HEK293 (cell line): ENCODE results near the gene SSMEM1.

Experiments used
- CTCF ChIA-PET: fragments of 350-600 bp; formaldehyde crosslinking; extraction: SDS; loops from one replicate; lab custom pipeline; 2021; ENCODE audit warnings: antibody characterized with exemption; lab: Yijun Ruan, JAX
- POLR2A ChIA-PET: fragments of 300-600 bp; formaldehyde crosslinking; extraction: SDS; loops from one replicate; lab custom pipeline; 2020; ENCODE audit warnings: antibody characterized with exemption, inconsistent platforms; lab: Yijun Ruan, JAX
- H3K27ac ChIP-seq: fragments of 200-500 bp; sonication (Bioruptor generic); 2 replicates; pipeline ENCODE4 v1.5.1; 2014; ENCODE audit warnings: low read depth, low read length, control low read depth, inconsistent platforms; ENCODE audit errors: extremely low read depth
- H3K36me3 ChIP-seq, 2 experiments: fragments of 200-500 bp in 1 of 2; sonication (Bioruptor generic) in 1 of 2; 1 replicate in 1 of 2; 2 replicates in 1 of 2; pipeline ENCODE4 v1.5.1; 2014 to 2017; ENCODE audit warnings: inconsistent platforms in 2 of 2, low read length in 2 of 2; ENCODE audit not compliant: control insufficient read depth in 2 of 2, insufficient read depth in 1 of 2
- H3K4me1 ChIP-seq: fragments of 200-500 bp; sonication (Bioruptor generic); 2 replicates; pipeline ENCODE4 v1.5.1; 2014; ENCODE audit warnings: mild to moderate bottlenecking, low read length, inconsistent platforms; ENCODE audit not compliant: control insufficient read depth, insufficient read depth
- H3K4me3 ChIP-seq: 2 replicates; pipeline ENCODE4 v1.5.1; 2011; ENCODE audit warnings: low read depth, mild to moderate bottlenecking, control low read depth, low read length, moderate library complexity
- H3K9me3 ChIP-seq: fragments of 200-500 bp; sonication (Bioruptor generic); 2 replicates; pipeline ENCODE4 v1.5.1; 2014; ENCODE audit warnings: low read depth, low read length, inconsistent platforms; ENCODE audit not compliant: control insufficient read depth, insufficient read depth
- HOXA7 ChIP-seq: sonication (generic); formaldehyde crosslinking; IDR thresholded peaks from 2 replicates; pipeline ENCODE4 v1.8.1; 2022; ENCODE audit warnings: missing genetic modification reagents, borderline replicate concordance
- SP7 ChIP-seq: fragments of 450-650 bp; formaldehyde crosslinking; IDR thresholded peaks from 2 replicates; pipeline ENCODE4 v1.5.1; 2016; ENCODE audit warnings: missing biosample characterization, missing genetic modification characterization
- ZFP69B ChIP-seq: fragments of 450-650 bp; formaldehyde crosslinking; IDR thresholded peaks from 2 replicates; pipeline ENCODE4 v1.5.1; 2016; ENCODE audit warnings: missing biosample characterization, missing genetic modification characterization
- ZNF112 ChIP-seq: fragments of 450-650 bp; formaldehyde crosslinking; IDR thresholded peaks from 2 replicates; pipeline ENCODE4 v1.5.0; 2017; ENCODE audit warnings: missing biosample characterization, missing genetic modification characterization
- ZNF133 ChIP-seq: fragments of 450-650 bp; formaldehyde crosslinking; IDR thresholded peaks from 2 replicates; pipeline ENCODE4 v1.5.1; 2016; ENCODE audit warnings: missing biosample characterization, missing genetic modification characterization
- ZNF16 ChIP-seq: fragments of 450-650 bp; formaldehyde crosslinking; IDR thresholded peaks from 2 replicates; pipeline ENCODE4 v1.5.1; 2016; ENCODE audit warnings: low read depth, missing biosample characterization, missing genetic modification characterization
- ZNF223 ChIP-seq: fragments of 450-650 bp; formaldehyde crosslinking; IDR thresholded peaks from 2 replicates; pipeline ENCODE4 v1.5.1; 2016; ENCODE audit warnings: missing biosample characterization, missing genetic modification characterization
- ZNF341 ChIP-seq: fragments of 450-650 bp; formaldehyde crosslinking; IDR thresholded peaks from 2 replicates; pipeline ENCODE4; 2016; ENCODE audit warnings: low read depth, missing biosample characterization, missing genetic modification characterization
- ZNF416 ChIP-seq: fragments of 450-650 bp; formaldehyde crosslinking; IDR thresholded peaks from 2 replicates; pipeline ENCODE4 v1.5.1; 2016; ENCODE audit warnings: missing biosample characterization, missing genetic modification characterization
- ZNF571 ChIP-seq: fragments of 450-650 bp; formaldehyde crosslinking; IDR thresholded peaks from 2 replicates; pipeline ENCODE4 v1.5.0; 2017; ENCODE audit warnings: missing biosample characterization, missing genetic modification characterization
- ZNF610 ChIP-seq: fragments of 450-650 bp; formaldehyde crosslinking; IDR thresholded peaks from 2 replicates; pipeline ENCODE4 v1.5.1; 2016; ENCODE audit warnings: missing biosample characterization, missing genetic modification characterization, borderline replicate concordance
- ZNF670 ChIP-seq: fragments of 450-650 bp; formaldehyde crosslinking; IDR thresholded peaks from 2 replicates; pipeline ENCODE4 v1.5.1; 2016; ENCODE audit warnings: missing biosample characterization, missing genetic modification characterization, low read depth
- ZNF792 ChIP-seq: fragments of 450-650 bp; formaldehyde crosslinking; IDR thresholded peaks from 2 replicates; pipeline ENCODE4 v1.5.1; 2016; ENCODE audit warnings: missing biosample characterization, missing genetic modification characterization
- ZSCAN16 ChIP-seq: fragments of 450-650 bp; formaldehyde crosslinking; IDR thresholded peaks from 2 replicates; pipeline ENCODE4 v1.5.1; 2016; ENCODE audit warnings: missing biosample characterization, missing genetic modification characterization
- TF ChIP-seq, protein P1 (sequence below): fragments of 450-650 bp; formaldehyde crosslinking; optimal IDR thresholded peaks from 2 replicates; pipeline ENCODE3; 2016; ENCODE audit warnings: missing biosample characterization, mild to moderate bottlenecking, missing genetic modification characterization
- TF ChIP-seq, protein P2 (sequence below): fragments of 450-650 bp; formaldehyde crosslinking; IDR thresholded peaks from 2 replicates; pipeline ENCODE4 v1.5.1; 2016; ENCODE audit warnings: missing biosample characterization, missing genetic modification characterization
- TF ChIP-seq, protein P3 (sequence below): fragments of 450-650 bp; formaldehyde crosslinking; IDR thresholded peaks from 2 replicates; pipeline ENCODE4 v1.5.1; 2016; ENCODE audit warnings: missing biosample characterization, missing genetic modification characterization, low read depth
- TF ChIP-seq, protein P4 (sequence below): fragments of 450-650 bp; formaldehyde crosslinking; IDR thresholded peaks from 2 replicates; pipeline ENCODE4 v1.5.1; 2016; ENCODE audit warnings: missing biosample characterization, missing genetic modification characterization

SSMEM1 gene

DNA sequence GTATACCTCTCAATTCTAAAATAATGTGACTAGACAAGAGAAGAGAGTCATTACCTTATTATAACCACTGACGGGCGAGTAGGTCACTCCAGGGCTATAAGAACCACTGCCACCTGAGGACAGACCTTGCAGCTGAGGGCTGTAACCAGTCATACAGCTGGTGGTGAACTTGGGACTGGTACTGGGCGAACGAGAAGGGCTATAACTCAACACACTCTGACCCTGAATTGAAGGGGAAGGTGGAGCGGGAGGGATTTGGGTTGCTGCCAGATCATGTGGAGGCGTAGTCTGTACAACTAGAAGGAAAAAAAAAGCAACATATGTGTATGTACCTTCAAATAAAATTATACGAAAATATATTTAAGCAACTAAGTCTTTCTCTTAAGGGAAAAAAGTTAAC is 5.9 kb upstream of the SSMEM1 start:
- H3K4me1 ChIP-seq: no peaks in the 10 kb centered on the region
- H3K9me3 ChIP-seq: no peaks in the 10 kb centered on the region
- TF ChIP-seq ZNF16 (tag by site-specific recombination) (no peak), ZNF416 (tag by site-specific recombination) (no peak), ZNF571 (tag by site-specific recombination) (no peak), HOXA7 (CRISPR knock-in tag) (no peak), ZNF670 (tag by site-specific recombination) (no peak), ZNF223 (tag by site-specific recombination) (no peak), ZNF133 (tag by site-specific recombination) (no peak), ZSCAN16 (tag by site-specific recombination) (no peak), ZNF610 (tag by site-specific recombination) (no peak), ZNF341 (no peak), ZFP69B (tag by site-specific recombination) (no peak), ZNF112 (tag by site-specific recombination) (no peak), SP7 (tag by site-specific recombination) (no peak), ZNF792 (no peak)
- TF ChIP-seq, protein P1, sequence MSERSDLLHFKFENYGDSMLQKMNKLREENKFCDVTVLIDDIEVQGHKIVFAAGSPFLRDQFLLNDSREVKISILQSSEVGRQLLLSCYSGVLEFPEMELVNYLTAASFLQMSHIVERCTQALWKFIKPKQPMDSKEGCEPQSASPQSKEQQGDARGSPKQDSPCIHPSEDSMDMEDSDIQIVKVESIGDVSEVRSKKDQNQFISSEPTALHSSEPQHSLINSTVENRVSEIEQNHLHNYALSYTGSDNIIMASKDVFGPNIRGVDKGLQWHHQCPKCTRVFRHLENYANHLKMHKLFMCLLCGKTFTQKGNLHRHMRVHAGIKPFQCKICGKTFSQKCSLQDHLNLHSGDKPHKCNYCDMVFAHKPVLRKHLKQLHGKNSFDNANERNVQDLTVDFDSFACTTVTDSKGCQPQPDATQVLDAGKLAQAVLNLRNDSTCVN (tag by site-specific recombination): no peak
- TF ChIP-seq, protein P2, sequence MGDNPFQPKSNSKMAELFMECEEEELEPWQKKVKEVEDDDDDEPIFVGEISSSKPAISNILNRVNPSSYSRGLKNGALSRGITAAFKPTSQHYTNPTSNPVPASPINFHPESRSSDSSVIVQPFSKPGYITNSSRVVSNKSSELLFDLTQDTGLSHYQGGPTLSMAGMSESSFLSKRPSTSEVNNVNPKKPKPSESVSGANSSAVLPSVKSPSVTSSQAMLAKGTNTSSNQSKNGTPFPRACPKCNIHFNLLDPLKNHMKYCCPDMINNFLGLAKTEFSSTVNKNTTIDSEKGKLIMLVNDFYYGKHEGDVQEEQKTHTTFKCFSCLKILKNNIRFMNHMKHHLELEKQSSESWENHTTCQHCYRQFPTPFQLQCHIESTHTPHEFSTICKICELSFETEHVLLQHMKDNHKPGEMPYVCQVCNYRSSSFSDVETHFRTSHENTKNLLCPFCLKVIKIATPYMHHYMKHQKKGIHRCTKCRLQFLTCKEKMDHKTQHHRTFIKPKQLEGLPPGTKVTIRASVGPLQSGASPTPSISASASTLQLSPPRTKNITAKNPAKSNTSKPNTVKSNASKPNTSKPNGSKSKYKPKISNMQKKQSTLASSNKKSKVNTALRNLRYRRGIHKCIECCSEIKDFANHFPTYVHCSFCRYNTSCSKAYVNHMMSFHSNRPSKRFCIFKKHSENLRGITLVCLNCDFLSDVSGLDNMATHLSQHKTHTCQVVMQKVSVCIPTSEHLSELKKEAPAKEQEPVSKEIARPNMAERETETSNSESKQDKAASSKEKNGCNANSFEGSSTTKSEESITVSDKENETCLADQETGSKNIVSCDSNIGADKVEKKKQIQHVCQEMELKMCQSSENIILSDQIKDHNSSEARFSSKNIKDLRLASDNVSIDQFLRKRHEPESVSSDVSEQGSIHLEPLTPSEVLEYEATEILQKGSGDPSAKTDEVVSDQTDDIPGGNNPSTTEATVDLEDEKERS (tag by site-specific recombination): no peak
- TF ChIP-seq, protein P3, sequence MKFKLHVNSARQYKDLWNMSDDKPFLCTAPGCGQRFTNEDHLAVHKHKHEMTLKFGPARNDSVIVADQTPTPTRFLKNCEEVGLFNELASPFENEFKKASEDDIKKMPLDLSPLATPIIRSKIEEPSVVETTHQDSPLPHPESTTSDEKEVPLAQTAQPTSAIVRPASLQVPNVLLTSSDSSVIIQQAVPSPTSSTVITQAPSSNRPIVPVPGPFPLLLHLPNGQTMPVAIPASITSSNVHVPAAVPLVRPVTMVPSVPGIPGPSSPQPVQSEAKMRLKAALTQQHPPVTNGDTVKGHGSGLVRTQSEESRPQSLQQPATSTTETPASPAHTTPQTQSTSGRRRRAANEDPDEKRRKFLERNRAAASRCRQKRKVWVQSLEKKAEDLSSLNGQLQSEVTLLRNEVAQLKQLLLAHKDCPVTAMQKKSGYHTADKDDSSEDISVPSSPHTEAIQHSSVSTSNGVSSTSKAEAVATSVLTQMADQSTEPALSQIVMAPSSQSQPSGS (tag by site-specific recombination): no peak
- TF ChIP-seq, protein P4, sequence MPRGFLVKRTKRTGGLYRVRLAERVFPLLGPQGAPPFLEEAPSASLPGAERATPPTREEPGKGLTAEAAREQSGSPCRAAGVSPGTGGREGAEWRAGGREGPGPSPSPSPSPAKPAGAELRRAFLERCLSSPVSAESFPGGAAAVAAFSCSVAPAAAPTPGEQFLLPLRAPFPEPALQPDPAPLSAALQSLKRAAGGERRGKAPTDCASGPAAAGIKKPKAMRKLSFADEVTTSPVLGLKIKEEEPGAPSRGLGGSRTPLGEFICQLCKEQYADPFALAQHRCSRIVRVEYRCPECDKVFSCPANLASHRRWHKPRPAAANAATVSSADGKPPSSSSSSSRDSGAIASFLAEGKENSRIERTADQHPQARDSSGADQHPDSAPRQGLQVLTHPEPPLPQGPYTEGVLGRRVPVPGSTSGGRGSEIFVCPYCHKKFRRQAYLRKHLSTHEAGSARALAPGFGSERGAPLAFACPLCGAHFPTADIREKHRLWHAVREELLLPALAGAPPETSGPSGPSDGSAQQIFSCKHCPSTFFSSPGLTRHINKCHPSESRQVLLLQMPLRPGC (tag by site-specific recombination): no peak
- ChIA-PET CTCF (no interaction called here), POLR2A (no interaction called here)
- no peak overlapping the region for H3K27ac ChIP-seq
- no peak overlapping the region for H3K4me3 ChIP-seq
- peaks cover 41 to 45% of the 10 kb centered on the region in 2 experiments for H3K36me3 ChIP-seq
